NCI-H2196 treated with DMSO at 0.1 percent for 48 hours (cell line): ENCODE results near the gene PATJ.
"Not testable (repeated sequence)": the region's sequence is repeated elsewhere in the genome, so short reads cannot be mapped to it uniquely, and the experiment has no call there.

Experiments used
- DNase-seq: peaks from one replicate; lab custom pipeline; 2025; ENCODE audit not compliant: unreplicated experiment; lab: John Stamatoyannopoulos, UW

PATJ gene

GRCh38 chr1:61942856-61943255, 200.6 kb downstream of the PATJ start:
- no peak for DNase-seq

- DNase-seq, result not testable (repeated sequence)
Observed at GRCh38 chr1:61948685-61949084, 206.4 kb downstream of the PATJ start.

- DNase-seq, result no peak
Observed at GRCh38 chr1:61950418-61950817, 208.1 kb downstream of the PATJ start.

DNA sequence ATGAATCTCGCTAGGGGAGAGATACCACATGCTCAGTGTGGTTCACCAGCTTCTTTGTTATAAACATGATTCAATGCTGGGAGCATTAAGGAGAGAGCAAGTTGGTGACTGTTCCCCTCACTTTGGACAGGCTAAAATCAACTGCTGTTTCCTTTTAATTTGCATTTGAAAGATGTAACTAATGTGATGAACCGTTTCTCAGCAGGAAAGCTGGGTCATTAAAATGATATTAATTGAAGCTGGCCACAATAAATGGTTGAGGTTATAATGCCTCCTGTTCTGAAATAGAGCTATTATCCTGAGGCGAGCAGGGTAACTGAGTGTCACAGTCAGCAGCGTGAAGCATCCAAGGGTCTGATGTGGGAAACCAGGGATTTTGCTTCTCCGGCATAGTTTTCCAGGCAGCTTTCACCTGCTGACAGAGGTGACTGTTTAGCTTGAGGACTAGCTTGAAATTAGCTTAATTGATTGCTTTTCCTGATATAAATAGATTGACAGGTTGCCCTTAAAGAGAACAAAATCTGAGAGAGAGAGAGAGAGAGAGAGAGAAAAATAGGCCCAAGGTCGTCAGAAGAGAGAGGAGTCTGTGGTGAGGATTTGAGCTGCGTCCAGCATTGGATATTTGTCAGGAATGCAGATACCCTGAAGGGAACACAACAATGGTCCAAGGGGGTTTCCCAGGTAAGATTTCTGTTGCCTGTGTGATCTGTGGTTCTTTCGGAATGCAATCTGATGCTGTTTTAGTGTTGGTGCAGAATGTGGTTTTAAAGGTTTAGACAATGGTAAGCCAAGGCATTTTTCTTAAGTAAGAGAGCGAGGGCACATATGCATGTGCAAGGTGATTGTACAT, 209.7 kb downstream of the PATJ start:
- DNase-seq, result no peak

GRCh38 chr1:61952675-61953074, 210.4 kb downstream of the PATJ start:
- no peak for DNase-seq

- DNase-seq, result no peak
Observed at GRCh38 chr1:61953076-61953789, 211.0 kb downstream of the PATJ start.

DNA sequence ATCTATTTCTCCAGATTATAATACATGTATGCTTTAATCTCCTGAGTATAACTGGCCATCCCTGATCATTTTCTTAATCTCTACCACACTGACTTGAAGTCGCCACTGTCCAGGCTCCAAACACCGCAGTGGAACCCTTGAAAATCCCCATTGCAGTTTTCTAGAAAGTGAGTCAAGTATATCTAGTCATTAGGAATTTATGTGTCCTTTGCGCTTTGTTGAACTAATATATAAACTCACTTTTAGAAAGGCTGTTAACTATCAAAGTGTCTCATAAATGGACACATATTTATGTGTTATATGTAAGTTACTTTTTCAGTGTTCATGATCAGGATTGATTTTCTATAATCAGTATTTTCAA, 211.5 kb downstream of the PATJ start:
- DNase-seq, result no peak

DNA sequence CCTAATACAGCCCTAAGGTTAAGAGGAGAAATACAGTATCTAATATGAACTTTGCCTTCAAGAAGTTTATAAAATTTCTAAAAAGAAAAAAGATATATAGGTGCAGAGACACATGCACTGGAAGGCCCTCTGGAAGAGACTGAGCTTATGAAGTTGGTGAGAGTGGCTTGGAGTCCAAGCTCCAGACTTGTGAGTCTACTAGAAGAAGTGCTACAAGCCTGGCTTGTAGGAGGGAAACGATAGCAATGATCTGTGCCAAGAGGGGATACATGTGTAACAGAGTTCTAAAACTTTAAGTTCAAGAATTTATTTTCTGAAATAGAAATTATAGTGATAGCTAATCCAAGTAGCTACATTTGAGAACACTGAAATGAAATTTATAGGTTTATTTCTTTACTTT, 213.0 kb downstream of the PATJ start:
- DNase-seq, result no peak

DNA sequence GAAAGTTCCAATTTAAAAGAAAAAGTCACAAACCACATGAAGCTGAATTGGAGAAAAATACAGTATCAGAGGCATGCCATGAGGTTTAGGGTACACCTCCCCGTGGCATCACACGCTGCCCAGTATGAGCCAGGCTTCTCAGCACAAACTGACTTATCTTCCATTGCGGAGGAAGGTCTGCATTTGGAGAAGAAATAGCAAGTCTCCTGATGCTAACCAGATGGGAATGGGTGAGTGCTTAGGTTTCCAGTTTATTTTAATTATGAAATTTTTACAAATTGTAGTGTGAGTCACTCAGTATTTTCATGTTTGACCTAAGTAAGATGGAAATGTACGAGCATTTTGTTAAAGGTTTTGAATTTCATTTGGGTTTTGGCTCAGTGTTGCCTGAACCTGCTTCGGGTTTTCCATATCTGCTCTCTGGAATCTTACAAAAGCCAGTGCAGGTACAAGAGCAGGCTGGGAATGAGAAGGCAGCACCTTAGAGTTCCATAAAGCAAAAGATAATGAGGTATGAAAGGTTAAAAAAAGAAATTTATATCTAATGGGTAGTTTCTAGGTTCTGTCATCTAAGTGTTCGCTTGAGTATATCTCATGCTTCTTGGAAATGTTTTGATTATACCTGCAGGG, 213.9 kb downstream of the PATJ start:
- DNase-seq, result no peak

DNA sequence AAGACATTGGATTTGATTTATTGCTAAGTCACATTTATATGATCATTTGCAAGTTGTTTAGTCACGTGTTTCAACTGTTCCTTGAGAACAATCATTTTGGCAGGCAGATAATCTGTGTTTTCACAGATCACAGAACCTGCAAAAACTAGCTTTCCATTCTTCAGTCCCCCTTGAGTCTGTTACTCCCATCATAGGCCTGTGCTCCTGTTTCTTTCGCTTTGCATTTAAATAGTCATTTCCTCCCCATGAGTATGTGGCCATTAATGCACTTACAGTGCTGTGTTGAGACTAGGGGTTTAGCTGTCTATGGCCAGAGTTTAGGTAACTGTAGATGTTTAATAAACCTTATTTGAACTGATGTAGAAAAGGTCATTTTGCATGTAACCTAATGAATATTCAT, 214.5 kb downstream of the PATJ start:
- no peak for DNase-seq

- DNase-seq, result no peak
Observed at GRCh38 chr1:61961009-61961408, 218.7 kb downstream of the PATJ start.

- no peak for DNase-seq
Observed at GRCh38 chr1:61962631-61963030, 220.4 kb downstream of the PATJ start.

- DNase-seq, result not testable (repeated sequence)
Observed at GRCh38 chr1:61966450-61967225, 224.4 kb downstream of the PATJ start.

- DNase-seq, result no peak
Observed at GRCh38 chr1:61967750-61968149, 225.5 kb downstream of the PATJ start.

DNA sequence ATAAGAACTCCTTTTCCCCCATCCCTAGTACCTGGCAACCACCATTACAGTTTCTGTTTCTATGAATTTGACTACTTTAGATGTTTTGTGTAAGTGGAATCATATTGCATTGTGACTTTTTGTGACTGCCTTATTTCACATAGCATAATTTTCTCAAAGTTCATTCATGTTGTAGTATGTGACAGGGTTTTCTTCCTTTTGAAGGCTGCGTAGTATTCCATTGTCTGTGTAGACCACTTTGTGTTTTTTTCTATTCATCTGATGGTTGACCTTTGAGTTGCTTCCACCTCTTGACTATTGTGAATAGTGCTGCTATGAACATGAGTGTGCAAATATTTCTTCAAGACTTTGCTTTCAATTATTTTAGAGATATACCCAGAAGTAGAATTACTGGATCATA, 226.6 kb downstream of the PATJ start:
- no peak for DNase-seq

DNA sequence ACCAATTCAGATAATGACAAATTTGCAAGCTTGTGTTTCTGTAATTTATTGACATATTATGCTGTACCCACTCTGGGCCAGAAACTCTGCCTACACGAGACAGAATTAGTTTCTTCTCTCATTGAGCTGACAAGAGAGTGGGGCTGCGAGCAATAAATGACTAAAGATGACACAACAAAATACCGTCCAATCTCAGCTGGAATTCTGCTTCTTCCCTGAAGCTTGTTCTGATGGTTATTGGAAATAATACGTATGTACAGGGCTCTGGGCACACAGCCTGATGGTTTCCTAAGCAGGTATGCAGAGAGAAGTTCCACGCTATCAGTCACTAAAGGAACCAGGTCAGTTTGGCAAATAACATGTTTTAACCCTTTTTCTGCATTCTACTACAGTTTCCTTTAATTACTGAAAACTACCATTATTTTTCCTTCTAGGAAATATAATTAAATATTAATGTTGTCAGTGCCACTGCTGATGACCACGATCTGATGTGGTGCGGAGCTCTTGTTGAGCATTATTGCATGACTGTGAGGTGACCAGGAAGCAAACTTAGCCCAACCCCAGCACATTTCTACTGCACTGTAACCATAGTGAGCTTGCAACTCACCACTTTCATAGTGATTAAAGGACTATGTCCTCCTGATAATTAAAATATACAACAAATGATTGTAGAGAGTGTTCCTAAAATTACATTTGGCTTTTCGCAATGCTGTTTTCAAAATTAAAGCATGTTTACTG, 231.0 kb downstream of the PATJ start:
- no peak for DNase-seq

DNA sequence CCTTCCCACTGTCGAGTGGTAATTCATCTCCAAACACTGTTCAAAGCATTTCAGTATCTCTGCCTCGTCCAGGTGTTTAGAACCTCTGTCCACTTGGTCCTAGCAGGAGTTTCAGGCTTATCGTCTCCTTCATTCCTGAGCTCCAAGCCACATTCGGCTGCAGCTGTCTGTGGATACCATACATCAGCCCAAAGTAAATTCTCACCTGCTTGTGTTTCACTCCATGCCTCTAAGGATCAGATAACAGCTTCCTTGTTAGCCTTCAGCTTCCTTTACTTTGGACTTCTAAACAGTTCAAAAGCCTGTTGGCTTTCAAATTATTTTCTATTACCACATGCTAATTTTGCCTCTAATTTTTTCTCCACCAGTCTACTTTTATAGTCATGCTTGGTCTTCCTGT, 233.4 kb downstream of the PATJ start:
- DNase-seq, result no peak

DNA sequence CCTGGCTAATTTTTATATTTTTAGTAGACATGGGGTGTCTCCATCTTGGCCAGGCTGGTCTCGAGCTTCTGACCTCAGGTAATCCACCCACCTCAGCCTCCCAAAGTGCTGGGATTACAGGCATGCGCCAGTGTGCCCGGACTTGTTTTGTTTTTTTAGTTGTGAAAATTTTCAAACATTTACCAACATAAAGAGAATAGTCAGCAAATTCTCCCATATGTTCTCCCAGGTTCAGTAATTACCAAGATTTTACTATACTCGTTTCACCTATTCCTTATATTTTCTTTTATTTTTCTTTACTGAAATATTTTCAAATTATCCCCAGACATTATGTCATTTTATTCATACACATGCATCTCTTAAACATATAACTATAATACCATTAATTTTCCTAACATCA, 234.3 kb downstream of the PATJ start:
- DNase-seq, result no peak

DNA sequence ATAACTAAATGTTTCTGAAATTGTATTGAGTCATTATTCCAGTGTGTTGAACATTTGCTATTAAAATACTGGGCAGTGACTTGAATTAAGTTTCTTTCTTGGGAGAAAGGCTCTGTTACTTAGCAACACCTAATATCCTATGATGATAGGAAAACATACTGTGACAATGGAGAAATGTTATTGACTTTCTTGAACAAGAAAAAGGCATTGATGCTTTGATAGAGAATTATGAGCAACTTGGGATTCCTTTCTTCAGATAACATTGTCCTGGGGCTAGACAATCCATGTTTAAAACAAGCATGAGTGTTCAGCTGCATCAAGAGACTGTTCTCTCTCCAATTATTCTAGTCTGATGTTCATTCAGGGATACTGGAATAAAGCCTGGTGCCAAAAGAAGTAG, 236.5 kb downstream of the PATJ start:
- no peak for DNase-seq

GRCh38 chr1:61979729-61980128, 237.4 kb downstream of the PATJ start:
- no peak for DNase-seq

- DNase-seq, result no peak
Observed at GRCh38 chr1:61980561-61980960, 238.3 kb downstream of the PATJ start.
